Heart left ventricle (tissue), 16 donors: Measurements from ENCODE around the gene PCNT. TPM values are rescaled to one million over a fixed set of nuclear protein-coding genes. Genes with fewer than 3 reads are reported as not detected.

Experiments used
- ATAC-seq, 4 donors: fragments of 200-7000 bp; cut with Tn5 transposase; one replicate each; pipeline ENCODE4 v1.9.1; 2020 to 2022; ENCODE audit warnings: moderate library complexity in 4 of 4, mild to moderate bottlenecking in 3 of 4, moderate number of reproducible peaks in 1 of 4
- DNase-seq, 5 donors: peaks; one replicate each; pipeline ENCODE4 v3.0.0-alpha.2; 2020
- H3K27ac ChIP-seq, 12 donors: fragments of 200-600 bp; sonication (generic) in 4 of 12; one replicate each; pipeline versions ENCODE4 v1.5.0 to v1.8.0; 2016 to 2022; ENCODE audit warnings: mild to moderate bottlenecking in 2 of 12
- H3K27me3 ChIP-seq, 9 donors: fragments of 200-600 bp; sonication (generic) in 2 of 9; one replicate each; pipeline versions ENCODE4 v1.5.1 to v1.8.0; 2016 to 2022; ENCODE audit warnings: mild to moderate bottlenecking in 3 of 9
- H3K36me3 ChIP-seq, 9 donors: fragments of 200-600 bp; sonication (generic) in 2 of 9; one replicate each; pipeline versions ENCODE4 v1.5.0 to v1.8.0; 2018 to 2022; ENCODE audit warnings: mild to moderate bottlenecking in 2 of 9
- H3K4me1 ChIP-seq, 12 donors: fragments of 200-600 bp; sonication (generic) in 4 of 12; one replicate each; pipeline versions ENCODE4 v1.5.0 to v1.8.0; 2016 to 2022; ENCODE audit warnings: mild to moderate bottlenecking in 3 of 12
- H3K4me3 ChIP-seq, 12 donors: fragments of 200-600 bp; sonication (generic) in 4 of 12; one replicate each; pipeline versions ENCODE4 v1.5.0 to v1.8.0; 2017 to 2022; ENCODE audit warnings: mild to moderate bottlenecking in 9 of 12, moderate library complexity in 4 of 12
- H3K9me3 ChIP-seq, 12 donors: fragments of 200-600 bp; sonication (generic) in 4 of 12; one replicate each; pipeline versions ENCODE4 v1.5.0 to v1.8.0; 2016 to 2022; ENCODE audit warnings: mild to moderate bottlenecking in 1 of 12
- CTCF ChIP-seq, 12 donors: fragments of 200-600 bp; sonication (generic) in 4 of 12; IDR thresholded peaks; one replicate each; pipeline versions ENCODE4 v1.5.0 to v1.8.0; 2018 to 2022; ENCODE audit warnings: antibody characterized with exemption in 12 of 12, mild to moderate bottlenecking in 5 of 12
- POLR2A ChIP-seq, 2 donors: fragments of 450-650 bp; IDR thresholded peaks; one replicate each; pipeline ENCODE4 v1.6.1; 2017; ENCODE audit warnings: antibody characterized with exemption in 2 of 2, mild to moderate bottlenecking in 2 of 2, moderate library complexity in 2 of 2
- WGBS, 4 donors: extraction: QIAGEN DNeasy Blood & Tissue Kit in 2 of 4; methylation state at CpG; one replicate each; pipeline versions ENCODE4 v1.1.5 to v1.1.7; 2013 to 2018; 5-methylcytosine and 5-hydroxymethylcytosine counted together
- intact Hi-C, 10 donors: fragments of 100-400 bp; cut with DNase I; formaldehyde crosslinking; loops; one replicate each; pipeline versions ENCODE4 v1.11.1 to v1.14.2; 2022
- polyA plus RNA-seq, 2 donors: library from polyadenylated mRNA; stranded (reverse); fragments of 200-250 nt; gene quantifications; one replicate each; pipeline ENCODE4 v1.2.3, GENCODE V29; 2013
- total RNA-seq, 9 donors: library from RNA; depleted of rRNA in 2 of 9; stranded (reverse); fragments of >200 nt in 2 of 9; fragmentation: NEBNext Ultra II Directional in 3 of 9; extraction: Animal tissue kit (Norgen Biotek cat#: 25700) in 3 of 9; gene quantifications; one replicate each; pipeline versions ENCODE4 v1.1.0 to v1.2.4, GENCODE V29; 2016 to 2023
- donor health status: ischemic (EF 13 %, LVEDD 7.1; RV severe dilation, severe dysfunction).
- donor health status: healthy with polysubstance abuse.
- donor health status: DM: no; HTN: yes; CAD: no.
- donor health status: DM: no; HTN: no; CAD: no.
- donor health status: ischemic (EF 25% LVEDD 6.9; RV normal size, moderate dysfunction).
- donor health status: ischemic (EF 25% LVEDD 5.7; RV mildly dilated, moderate dysfunction).
- donor health status: healthy.
- donor health status: DM: yes; HTN: yes; CAD: no.
- donor health status: ischemic (EF 35%, LVEDD 5.7; RV mildly dilated, moderate dysfunction).
- donor health status: nonischemic (EF 11% LVEDD 7.7; RV severe dilation, severe dysfunction).
- donor health status: DM: yes; HTN: yes; CAD: no.
- donor health status: PGD.
- donor health status: ischemic (EF 29% LVEDD 5.4; RV normal size, mild dysfunction).
- donor health status: nonischemic (EF 23%, LVEDD 6.1; RV moderate dilation, normal function).

PCNT gene
- total and polyA plus RNA-seq, 11 donors, result 17.0 to 73.0 (median 36.7) TPM

- Histone ChIP-seq H3K4me1 (no peaks in the 10 kb centered on the region), H3K36me3 (peaks cover 4 to 84% (median 64%) of the 10 kb centered on the region in 9 donors), H3K27me3 (no peaks in the 10 kb centered on the region), H3K9me3 (no peaks in the 10 kb centered on the region), H3K27ac (peak overlapping the region in 1 of 12 donors; percentile 83), H3K4me3 (no peak overlapping the region)
- TF ChIP-seq POLR2A (IDR thresholded peaks at IDR 0.05) (no peak), CTCF (IDR thresholded peaks at IDR 0.05) (no peak)
- DNase-seq (peak in 1 of 5 donors; percentile 61), ATAC-seq (no peak)
- intact Hi-C loops, result loop anchor here in 1 of 10 donors (5.0 kb wide), 1 partner anchor 49 kb away; no protein-coding TSS in a partner anchor
- 94 to 97% (median 95%) methylated on average over 16 to 22 of the region's 22 CpGs for WGBS, 4 donors
Measured at GRCh38 chr21:46426313-46427046, 102.5 kb downstream of the PCNT start.

- TF ChIP-seq POLR2A (IDR thresholded peaks at IDR 0.05) (no peak), CTCF (IDR thresholded peaks at IDR 0.05) (no peak)
- WGBS, 4 donors, result 93 to 97% (median 94%) methylated on average over 13 to 14 of the region's 14 CpGs
- Histone ChIP-seq H3K27me3 (no peaks in the 10 kb centered on the region), H3K4me1 (peaks cover 0 to 8% (median 0%) of the 10 kb centered on the region in 12 donors), H3K4me3 (no peak overlapping the region), H3K36me3 (peaks cover 4 to 84% (median 64%) of the 10 kb centered on the region in 9 donors), H3K27ac (no peak overlapping the region), H3K9me3 (no peaks in the 10 kb centered on the region)
- intact Hi-C loops, result loop anchor here in 1 of 10 donors (5.0 kb wide), 1 partner anchor 50 kb away; no protein-coding TSS in a partner anchor
- ATAC-seq (no peak), DNase-seq (peak in 1 of 5 donors; percentile 21)
Measured at GRCh38 chr21:46427516-46427915, 103.6 kb downstream of the PCNT start.

DNA sequence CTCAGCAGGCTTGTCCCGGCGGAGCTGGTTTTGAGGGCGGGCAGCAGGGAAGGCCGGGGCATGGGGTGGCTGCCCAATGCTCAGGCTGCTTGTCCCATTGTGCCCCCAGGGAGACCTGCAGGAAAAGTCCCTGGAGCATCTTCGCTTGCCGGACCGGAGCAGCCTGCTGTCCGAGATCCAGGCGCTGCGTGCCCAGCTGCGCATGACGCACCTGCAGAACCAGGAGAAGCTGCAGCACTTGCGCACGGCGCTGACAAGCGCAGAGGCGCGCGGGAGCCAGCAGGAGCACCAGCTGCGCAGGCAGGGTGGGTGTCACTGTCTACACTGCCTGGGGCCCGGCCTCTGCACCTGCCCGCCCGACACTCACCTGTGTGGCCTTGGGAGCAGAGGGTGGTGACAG, 104.3 kb downstream of the PCNT start:
- peak in 1 of 5 donors; percentile 55 for DNase-seq
- H3K36me3 ChIP-seq, result peaks cover 4 to 86% (median 67%) of the 10 kb centered on the region in 9 donors
- H3K27me3 ChIP-seq, result no peaks in the 10 kb centered on the region
- peaks cover 0 to 10% (median 0%) of the 10 kb centered on the region in 12 donors for H3K4me1 ChIP-seq
- no peak for ATAC-seq
- TF ChIP-seq POLR2A (IDR thresholded peaks at IDR 0.05) (no peak), CTCF (IDR thresholded peaks at IDR 0.05) (no peak)
- H3K27ac ChIP-seq, result no peak overlapping the region
- H3K9me3 ChIP-seq, result no peaks in the 10 kb centered on the region
- intact Hi-C loops, result loop anchor here in 1 of 10 donors (5.0 kb wide), 1 partner anchor 51 kb away; no protein-coding TSS in a partner anchor
- no peak overlapping the region for H3K4me3 ChIP-seq
- 91 to 100% (median 92%) methylated on average over 1 to 23 of the region's 23 CpGs; no CpG with 5 or more reads in 1 of the 4 donors for WGBS, 4 donors

DNA sequence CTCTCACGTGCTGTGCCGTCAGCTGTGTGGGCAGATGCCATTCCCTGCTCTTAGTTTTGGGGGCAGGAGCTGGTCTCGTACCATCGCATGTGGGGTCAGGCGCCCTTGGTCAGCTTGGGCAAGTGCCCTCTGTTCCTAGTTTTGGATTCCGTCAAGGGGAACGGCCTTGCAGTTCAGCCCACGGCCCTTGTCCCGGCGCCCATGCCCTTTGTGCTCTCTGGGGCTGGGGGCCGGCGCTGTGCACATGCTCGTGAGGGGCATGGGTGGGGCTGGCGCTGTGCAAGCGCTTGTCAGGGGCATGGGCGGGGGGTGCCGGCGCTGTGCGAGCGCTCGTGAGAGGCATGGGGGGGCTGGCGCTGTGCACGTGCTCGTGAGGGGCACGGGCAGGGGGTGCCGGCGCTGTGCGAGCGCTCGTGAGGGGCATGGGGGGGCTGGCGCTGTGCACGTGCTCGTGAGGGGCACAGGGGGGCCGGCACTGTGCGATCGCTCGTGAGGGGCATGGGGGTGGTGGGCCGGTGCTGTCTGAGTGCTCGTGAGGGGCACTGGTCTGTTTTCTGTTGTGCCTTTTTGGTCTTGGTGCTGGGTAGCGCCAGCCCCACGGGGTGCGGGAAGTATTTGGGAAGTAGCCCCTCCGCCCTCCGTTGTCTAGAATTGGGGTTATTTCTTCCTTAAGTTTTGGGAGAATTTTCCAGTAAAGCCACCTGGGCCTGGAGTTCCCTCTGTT, 105.2 kb downstream of the PCNT start:
- WGBS, 4 donors, result 93 to 97% (median 96%) methylated on average over 34 to 44 of the region's 44 CpGs
- TF ChIP-seq CTCF (IDR thresholded peaks at IDR 0.05) (no peak), POLR2A (IDR thresholded peaks at IDR 0.05) (no peak)
- Histone ChIP-seq H3K36me3 (peaks cover 4 to 92% (median 73%) of the 10 kb centered on the region in 9 donors), H3K9me3 (no peaks in the 10 kb centered on the region), H3K4me1 (peaks cover 0 to 10% (median 0%) of the 10 kb centered on the region in 12 donors), H3K27me3 (no peaks in the 10 kb centered on the region), H3K27ac (no peak overlapping the region), H3K4me3 (no peak overlapping the region)
- DNase-seq (peak in 1 of 5 donors; percentile 34), ATAC-seq (no peak)
- intact Hi-C loops, result loop anchor here in 1 of 10 donors (5.0 kb wide), 1 partner anchor 52 kb away; no protein-coding TSS in a partner anchor
